Adrenal gland (tissue), 12 donors: Measurements from ENCODE around the gene GCNT2. TPM values are rescaled to one million over a fixed set of nuclear protein-coding genes. Genes with fewer than 3 reads are reported as not detected.

ENCODE experiments used
- DNase-seq, 7 donors: peaks; one replicate each; pipeline ENCODE4 v3.0.0-alpha.2; 2019 to 2020
- H3K27ac ChIP-seq, 5 donors: fragments of 200-600 bp; sonication (generic) in 4 of 5; 1 replicate in 3 of 5; 2 replicates in 2 of 5; pipeline versions ENCODE4 v1.5.1 to v1.8.0; 2016 to 2020; ENCODE audit warnings: mild to moderate bottlenecking in 1 of 5
- H3K27me3 ChIP-seq: fragments of 200-600 bp; 2 replicates; pipeline ENCODE4 v1.8.0; 2021
- H3K36me3 ChIP-seq, 2 donors: fragments of 200-600 bp; replicated peaks in 1 of 2; 1 replicate in 1 of 2; 2 replicates in 1 of 2; pipeline versions ENCODE4 v1.5.1 to v1.8.0; 2018 to 2022
- H3K4me1 ChIP-seq, 2 donors: fragments of 200-600 bp; replicated peaks in 1 of 2; 1 replicate in 1 of 2; 2 replicates in 1 of 2; pipeline versions ENCODE4 v1.5.1 to v1.8.0; 2018 to 2021
- H3K4me3 ChIP-seq, 4 donors: fragments of 200-600 bp; sonication (generic) in 3 of 4; one replicate each; pipeline ENCODE4 v1.5.1; 2016 to 2018
- H3K9me3 ChIP-seq, 3 donors: fragments of 200-600 bp; sonication (generic) in 1 of 3; replicated peaks in 1 of 3; 1 replicate in 2 of 3; 2 replicates in 1 of 3; pipeline versions ENCODE4 v1.5.1 to v1.8.0; 2016 to 2021
- CTCF ChIP-seq, 6 experiments: fragments of 450-650 bp in 4 of 6; fragments of 200-600 bp in 2 of 6; sonication (generic) in 1 of 6; IDR thresholded peaks; 1 replicate in 5 of 6; 2 replicates in 1 of 6; pipeline versions ENCODE4 v1.5.1 to v1.8.0; 2016 to 2021; ENCODE audit warnings: antibody characterized with exemption in 6 of 6, mild to moderate bottlenecking in 2 of 6, moderate library complexity in 1 of 6
- POLR2A ChIP-seq, 2 donors: fragments of 450-650 bp; IDR thresholded peaks; one replicate each; pipeline ENCODE4 v1.6.1; 2017; ENCODE audit warnings: antibody characterized with exemption in 2 of 2, mild to moderate bottlenecking in 2 of 2, moderate library complexity in 1 of 2
- WGBS, 4 donors: extraction: QIAGEN DNeasy Blood & Tissue Kit in 2 of 4; methylation state at CpG; one replicate each; pipeline versions ENCODE4 v1.1.5 to v1.1.7; 2013 to 2017; 5-methylcytosine and 5-hydroxymethylcytosine counted together
- intact Hi-C, 2 donors: fragments of 100-400 bp; cut with DNase I; formaldehyde crosslinking; loops; one replicate each; pipeline versions ENCODE4 v1.14.1 to v1.15.0; 2022 to 2023
- polyA plus RNA-seq, 3 donors: library from polyadenylated mRNA; stranded (reverse); fragments of 200-250 nt in 2 of 3; fragments of 350-450 nt in 1 of 3; fragmentation: Illumina TruSeq in 1 of 3; extraction: RNeasy Lipid Tissue Mini Kit (QIAGEN cat#74804) in 1 of 3; gene quantifications; one replicate each; pipeline ENCODE4 v1.2.3, GENCODE V29; 2013 to 2014
- total RNA-seq, 9 donors: library from RNA; depleted of rRNA in 4 of 9; stranded (reverse); fragments of >200 nt in 4 of 9; fragments of 120-200 nt in 1 of 9; fragmentation: NEBNext Ultra II Directional in 1 of 9; extraction: Animal tissue kit (Norgen Biotek cat#: 25700) in 1 of 9; gene quantifications; one replicate each; pipeline versions ENCODE4 v1.1.0 to v1.2.4, GENCODE V29; 2013 to 2023
- donor health status: healthy with polysubstance abuse.
- donor health status: Bipolar disorder and iron deficiency.
- donor health status: DM: yes; HTN: yes; CAD: no.
- donor health status: DM: no; HTN: no; CAD: no.
- donor health status: DM: no; HTN: no; CAD: no.
- donor health status: DM: yes; HTN: yes; CAD: no.

Gene GCNT2
- total and polyA plus RNA-seq, 12 donors, result 0.27 to 4.0 (median 1.7) TPM

- Histone ChIP-seq H3K4me3 (no peak overlapping the region), H3K4me1 (no peaks in the 10 kb centered on the region), H3K9me3 (no peaks in the 10 kb centered on the region), H3K27ac (no peak overlapping the region), H3K36me3 (no peaks in the 10 kb centered on the region), H3K27me3 (peaks cover 4% of the 10 kb centered on the region)
- DNase-seq, result no peak
- TF ChIP-seq CTCF (IDR thresholded peaks at IDR 0.05), result no peak
- TF ChIP-seq POLR2A (IDR thresholded peaks at IDR 0.05), result no peak
- 30 to 52% (median 45%) methylated on average over 1 of the region's 1 CpG for WGBS, 4 donors
- intact Hi-C loops, result no loop called here
Measured at GRCh38 chr6:10535193-10535592, 14.0 kb downstream of the GCNT2 start.

DNA sequence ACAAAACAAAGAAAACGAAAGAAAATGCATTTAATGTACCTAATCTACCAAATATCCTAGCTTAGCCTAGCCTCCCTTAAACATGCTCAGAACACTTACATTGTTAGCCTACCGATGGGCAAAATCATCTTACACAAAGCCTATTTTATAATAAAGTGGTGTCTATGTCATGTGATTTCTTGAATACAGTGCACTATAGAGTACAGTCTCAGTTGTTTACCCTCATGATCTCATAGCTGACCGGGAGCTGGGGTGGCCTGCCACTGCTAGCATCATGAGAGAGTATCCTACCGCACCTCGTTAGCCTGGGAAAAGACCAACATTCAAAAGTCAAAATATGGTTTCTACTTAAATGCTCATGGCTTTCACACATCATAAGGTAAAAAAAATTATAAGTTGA lies 16.6 kb downstream of the GCNT2 start:
- Histone ChIP-seq H3K4me1 (no peaks in the 10 kb centered on the region), H3K4me3 (no peak overlapping the region), H3K27ac (no peak overlapping the region), H3K27me3 (peaks cover 4% of the 10 kb centered on the region), H3K9me3 (no peaks in the 10 kb centered on the region), H3K36me3 (no peaks in the 10 kb centered on the region)
- no peak for DNase-seq
- intact Hi-C loops, result no loop called here
- 81 to 87% (median 85%) methylated on average over 5 of the region's 5 CpGs for WGBS, 4 donors
- TF ChIP-seq CTCF (IDR thresholded peaks at IDR 0.05) (no peak), POLR2A (IDR thresholded peaks at IDR 0.05) (no peak)

GRCh38 chr6:10540073-10540746 lies 19.1 kb downstream of the GCNT2 start:
- TF ChIP-seq POLR2A (IDR thresholded peaks at IDR 0.05) (no peak), CTCF (IDR thresholded peaks at IDR 0.05) (no peak)
- no peak for DNase-seq
- 63 to 69% (median 64%) methylated on average over 4 of the region's 4 CpGs for WGBS, 4 donors

GRCh38 chr6:10541591-10541990 lies 20.4 kb downstream of the GCNT2 start:
- no peak for DNase-seq
- Histone ChIP-seq H3K9me3 (no peaks in the 10 kb centered on the region), H3K27me3 (no peaks in the 10 kb centered on the region), H3K4me1 (no peaks in the 10 kb centered on the region), H3K4me3 (no peak overlapping the region), H3K36me3 (no peaks in the 10 kb centered on the region), H3K27ac (no peak overlapping the region)
- WGBS, 4 donors, result 67 to 89% (median 70%) methylated on average over 1 of the region's 1 CpG
- intact Hi-C loops, result no loop called here
- TF ChIP-seq CTCF (IDR thresholded peaks at IDR 0.05) (no peak), POLR2A (IDR thresholded peaks at IDR 0.05) (no peak)

More at GRCh38 chr6:10540073-10540746, 19.1 kb downstream of the GCNT2 start:
- Histone ChIP-seq H3K27me3 (no peaks in the 10 kb centered on the region), H3K27ac (no peak overlapping the region), H3K4me3 (no peak overlapping the region), H3K4me1 (no peaks in the 10 kb centered on the region), H3K9me3 (no peaks in the 10 kb centered on the region), H3K36me3 (no peaks in the 10 kb centered on the region)
- intact Hi-C loops, result no loop called here
